K562 (cell line): ENCODE measurements around the gene VAMP8. TPM values are rescaled to one million over a fixed set of nuclear protein-coding genes. Genes with fewer than 3 reads are reported as not detected.

ENCODE experiments used
- ARID2 ChIP-seq: fragments of 450-650 bp; IDR thresholded peaks from 2 replicates; pipeline ENCODE4 v1.6.1; 2017; ENCODE audit warnings: antibody characterized with exemption, mild to moderate bottlenecking
- BCL6 ChIP-seq: fragments of 250-450 bp; sonication (Bioruptor Pico); IDR thresholded peaks from 2 replicates; pipeline ENCODE4 v1.4.0; 2020
- FOXK1 ChIP-seq: sonication (generic); formaldehyde crosslinking; IDR thresholded peaks from 2 replicates; pipeline ENCODE4 v1.8.0; 2022; ENCODE audit warnings: missing genetic modification reagents, mild to moderate bottlenecking, borderline replicate concordance
- GABPB1 ChIP-seq: sonication (generic); formaldehyde crosslinking; IDR thresholded peaks from 2 replicates; pipeline ENCODE4 v1.8.0; 2022; ENCODE audit warnings: mild to moderate bottlenecking, missing genetic modification reagents
- KDM5B ChIP-seq: fragments of 200-600 bp; sonication (generic); IDR thresholded peaks from 2 replicates; pipeline ENCODE4 v1.6.1; 2012; ENCODE audit warnings: low read depth, mild to moderate bottlenecking, moderate library complexity, low read length, control low read depth, inconsistent platforms; ENCODE audit not compliant: insufficient replicate concordance
- KHSRP ChIP-seq: fragments of 450-650 bp; IDR thresholded peaks from 2 replicates; pipeline ENCODE4 v1.6.1; 2017
- KLF10 ChIP-seq: fragments of 250-450 bp; sonication (Bioruptor Pico); IDR thresholded peaks from 2 replicates; pipeline ENCODE4 v1.6.1; 2021; ENCODE audit warnings: matching md5 sums
- L3MBTL2 ChIP-seq: fragments of 450-650 bp; IDR thresholded peaks from 2 replicates; pipeline ENCODE4 v1.6.1; 2016; ENCODE audit warnings: mild to moderate bottlenecking, moderate library complexity
- NCOA6 ChIP-seq: fragments of 450-650 bp; IDR thresholded peaks from 2 replicates; pipeline ENCODE4 v1.6.1; 2017; ENCODE audit warnings: mild to moderate bottlenecking
- PTTG1 ChIP-seq: fragments of 450-650 bp; IDR thresholded peaks from 2 replicates; pipeline ENCODE4 v1.6.1; 2016; ENCODE audit warnings: low read depth, mild to moderate bottlenecking, missing genetic modification characterization, missing compliant biosample characterization
- PURB ChIP-seq: sonication (generic); formaldehyde crosslinking; IDR thresholded peaks from 2 replicates; pipeline ENCODE4 v1.9.0; 2021; ENCODE audit warnings: low read depth, mild to moderate bottlenecking, missing genetic modification reagents
- SMC3 ChIP-seq: conservative IDR thresholded peaks from 2 replicates; pipeline ENCODE4 v1.6.1; 2011; ENCODE audit warnings: low read depth, low read length, improper control_type of control experiment; ENCODE audit not compliant: insufficient read depth
- U2AF2 ChIP-seq: fragments of 200-400 bp; formaldehyde crosslinking; optimal IDR thresholded peaks from 2 replicates; pipeline ENCODE3; 2017; ENCODE audit warnings: low read depth, mild to moderate bottlenecking, low read length
- ZFPM2 ChIP-seq: fragments of 250-450 bp; sonication (Bioruptor Pico); IDR thresholded peaks from 2 replicates; pipeline ENCODE4 v1.5.1; 2022; ENCODE audit warnings: mild to moderate bottlenecking
- ZNF140 ChIP-seq: fragments of 250-450 bp; sonication (Bioruptor Pico); IDR thresholded peaks from 2 replicates; pipeline ENCODE4 v1.8.0; 2021; ENCODE audit warnings: moderate library complexity, mild to moderate bottlenecking, inconsistent platforms
- ZNF586 ChIP-seq: fragments of 450-650 bp; formaldehyde crosslinking; conservative IDR thresholded peaks from 2 replicates; pipeline ENCODE4 v1.4.0; 2020; ENCODE audit warnings: mild to moderate bottlenecking, moderate library complexity
- polyA plus RNA-seq, 8 experiments: library from polyadenylated mRNA; depleted of rRNA in 4 of 8; stranded (reverse) in 5 of 8; unstranded in 3 of 8; fragments of >200 nt; fragmentation: Nextera tagmentation in 2 of 8; fragmentation: Illumina TruSeq in 1 of 8; extraction: Ambion mirVana in 2 of 8; extraction: Trizol in 1 of 8; gene quantifications; 2 replicates each; pipeline versions ENCODE4 v1.2.1 to v1.2.3, GENCODE V29; 2011 to 2014; ENCODE audit warnings: inconsistent platforms in 1 of 8, missing spikeins in 1 of 8
- total RNA-seq, 7 experiments: library from RNA; depleted of rRNA in 6 of 7; stranded (reverse); fragments of >200 nt in 6 of 7; fragmentation: Illumina TruSeq in 2 of 7; extraction: Trizol in 2 of 7; gene quantifications; 2 replicates each; pipeline versions ENCODE4 v1.2.1 to v1.2.3, GENCODE V29; 2011 to 2021; ENCODE audit warnings: low replicate concordance in 1 of 7
- TF ChIP-seq, protein P1 (sequence below): fragments of 200-800 bp; sonication (Bioruptor generic); IDR thresholded peaks from 2 replicates; pipeline ENCODE4 v1.6.1; 2016; ENCODE audit warnings: missing genetic modification characterization, missing compliant biosample characterization
- TF ChIP-seq, protein P2 (sequence below): fragments of 450-650 bp; IDR thresholded peaks from 2 replicates; pipeline ENCODE4 v1.7.1; 2018; ENCODE audit warnings: mild to moderate bottlenecking, low read depth; ENCODE audit not compliant: partially characterized antibody
- TF ChIP-seq, protein P3 (sequence below), 2 experiments: fragments of 200-800 bp in 1 of 2; sonication (Bioruptor generic) in 1 of 2; sonication (generic) in 1 of 2; formaldehyde crosslinking in 1 of 2; IDR thresholded peaks in 1 of 2; conservative IDR thresholded peaks in 1 of 2; 2 replicates each; pipeline versions ENCODE4 v1.5.0 to v1.6.1; 2016 to 2020; ENCODE audit warnings: missing compliant biosample characterization in 1 of 2, missing genetic modification characterization in 1 of 2, missing genetic modification reagents in 1 of 2

VAMP8 gene
- total and polyA plus RNA-seq, 9 of the 15 experiments (the other 6 are each of a cell fraction or from before 2014, with no cell fraction given) = 107 to 571 (median 248) TPM

DNA sequence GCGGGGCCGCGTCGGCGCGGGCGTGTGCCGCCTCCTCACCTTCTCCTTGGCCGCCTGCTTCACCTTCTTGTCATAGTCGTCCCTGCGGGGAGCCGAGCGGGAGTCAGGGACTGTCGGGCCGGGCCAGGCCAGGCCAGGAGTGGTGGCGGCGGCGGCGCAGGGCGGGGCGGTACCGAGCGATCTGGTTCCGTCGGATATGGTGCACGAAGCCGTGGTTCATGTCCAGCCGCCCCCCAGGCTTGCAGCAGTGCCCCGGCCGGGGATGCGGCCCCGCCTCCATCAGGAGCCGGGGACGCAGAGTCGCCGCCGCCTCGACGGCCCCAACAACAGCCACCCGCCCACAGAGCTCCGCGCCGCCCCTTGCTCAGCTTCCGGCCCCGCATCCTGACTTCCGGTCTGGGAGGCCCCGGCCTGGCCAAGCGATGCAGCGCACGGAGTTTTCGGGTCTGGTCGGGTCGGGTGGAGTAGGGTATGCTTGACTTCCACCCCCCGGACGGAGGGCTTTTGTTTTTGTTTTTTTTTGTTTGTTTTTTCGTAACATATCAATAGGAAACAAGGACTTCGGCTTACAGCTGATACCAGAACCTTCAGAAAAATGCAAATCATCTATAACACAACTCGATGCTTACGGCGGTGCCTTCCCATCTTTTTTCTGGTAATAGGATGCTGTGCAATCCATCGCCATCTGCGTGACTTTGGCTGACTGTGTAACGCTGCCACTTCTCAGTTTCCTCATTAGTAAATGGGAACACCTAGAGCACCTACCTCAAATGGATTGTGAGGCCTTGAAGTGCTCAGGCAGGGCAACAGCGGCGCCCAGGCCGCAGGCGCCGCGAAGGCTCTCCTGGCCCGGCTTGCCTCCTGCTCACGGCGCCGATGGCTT is 34.6 kb downstream of the VAMP8 start, which contains the start of gene C2orf68 (continued):
- TF ChIP-seq, protein P1, sequence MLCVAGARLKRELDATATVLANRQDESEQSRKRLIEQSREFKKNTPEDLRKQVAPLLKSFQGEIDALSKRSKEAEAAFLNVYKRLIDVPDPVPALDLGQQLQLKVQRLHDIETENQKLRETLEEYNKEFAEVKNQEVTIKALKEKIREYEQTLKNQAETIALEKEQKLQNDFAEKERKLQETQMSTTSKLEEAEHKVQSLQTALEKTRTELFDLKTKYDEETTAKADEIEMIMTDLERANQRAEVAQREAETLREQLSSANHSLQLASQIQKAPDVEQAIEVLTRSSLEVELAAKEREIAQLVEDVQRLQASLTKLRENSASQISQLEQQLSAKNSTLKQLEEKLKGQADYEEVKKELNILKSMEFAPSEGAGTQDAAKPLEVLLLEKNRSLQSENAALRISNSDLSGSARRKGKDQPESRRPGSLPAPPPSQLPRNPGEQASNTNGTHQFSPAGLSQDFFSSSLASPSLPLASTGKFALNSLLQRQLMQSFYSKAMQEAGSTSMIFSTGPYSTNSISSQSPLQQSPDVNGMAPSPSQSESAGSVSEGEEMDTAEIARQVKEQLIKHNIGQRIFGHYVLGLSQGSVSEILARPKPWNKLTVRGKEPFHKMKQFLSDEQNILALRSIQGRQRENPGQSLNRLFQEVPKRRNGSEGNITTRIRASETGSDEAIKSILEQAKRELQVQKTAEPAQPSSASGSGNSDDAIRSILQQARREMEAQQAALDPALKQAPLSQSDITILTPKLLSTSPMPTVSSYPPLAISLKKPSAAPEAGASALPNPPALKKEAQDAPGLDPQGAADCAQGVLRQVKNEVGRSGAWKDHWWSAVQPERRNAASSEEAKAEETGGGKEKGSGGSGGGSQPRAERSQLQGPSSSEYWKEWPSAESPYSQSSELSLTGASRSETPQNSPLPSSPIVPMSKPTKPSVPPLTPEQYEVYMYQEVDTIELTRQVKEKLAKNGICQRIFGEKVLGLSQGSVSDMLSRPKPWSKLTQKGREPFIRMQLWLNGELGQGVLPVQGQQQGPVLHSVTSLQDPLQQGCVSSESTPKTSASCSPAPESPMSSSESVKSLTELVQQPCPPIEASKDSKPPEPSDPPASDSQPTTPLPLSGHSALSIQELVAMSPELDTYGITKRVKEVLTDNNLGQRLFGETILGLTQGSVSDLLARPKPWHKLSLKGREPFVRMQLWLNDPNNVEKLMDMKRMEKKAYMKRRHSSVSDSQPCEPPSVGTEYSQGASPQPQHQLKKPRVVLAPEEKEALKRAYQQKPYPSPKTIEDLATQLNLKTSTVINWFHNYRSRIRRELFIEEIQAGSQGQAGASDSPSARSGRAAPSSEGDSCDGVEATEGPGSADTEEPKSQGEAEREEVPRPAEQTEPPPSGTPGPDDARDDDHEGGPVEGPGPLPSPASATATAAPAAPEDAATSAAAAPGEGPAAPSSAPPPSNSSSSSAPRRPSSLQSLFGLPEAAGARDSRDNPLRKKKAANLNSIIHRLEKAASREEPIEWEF (CRISPR knock-in tag) = no peak
- no peak for TF ChIP-seq ARID2
- TF ChIP-seq ZNF140 (CRISPR knock-in tag) = no peak
- TF ChIP-seq, protein P2, sequence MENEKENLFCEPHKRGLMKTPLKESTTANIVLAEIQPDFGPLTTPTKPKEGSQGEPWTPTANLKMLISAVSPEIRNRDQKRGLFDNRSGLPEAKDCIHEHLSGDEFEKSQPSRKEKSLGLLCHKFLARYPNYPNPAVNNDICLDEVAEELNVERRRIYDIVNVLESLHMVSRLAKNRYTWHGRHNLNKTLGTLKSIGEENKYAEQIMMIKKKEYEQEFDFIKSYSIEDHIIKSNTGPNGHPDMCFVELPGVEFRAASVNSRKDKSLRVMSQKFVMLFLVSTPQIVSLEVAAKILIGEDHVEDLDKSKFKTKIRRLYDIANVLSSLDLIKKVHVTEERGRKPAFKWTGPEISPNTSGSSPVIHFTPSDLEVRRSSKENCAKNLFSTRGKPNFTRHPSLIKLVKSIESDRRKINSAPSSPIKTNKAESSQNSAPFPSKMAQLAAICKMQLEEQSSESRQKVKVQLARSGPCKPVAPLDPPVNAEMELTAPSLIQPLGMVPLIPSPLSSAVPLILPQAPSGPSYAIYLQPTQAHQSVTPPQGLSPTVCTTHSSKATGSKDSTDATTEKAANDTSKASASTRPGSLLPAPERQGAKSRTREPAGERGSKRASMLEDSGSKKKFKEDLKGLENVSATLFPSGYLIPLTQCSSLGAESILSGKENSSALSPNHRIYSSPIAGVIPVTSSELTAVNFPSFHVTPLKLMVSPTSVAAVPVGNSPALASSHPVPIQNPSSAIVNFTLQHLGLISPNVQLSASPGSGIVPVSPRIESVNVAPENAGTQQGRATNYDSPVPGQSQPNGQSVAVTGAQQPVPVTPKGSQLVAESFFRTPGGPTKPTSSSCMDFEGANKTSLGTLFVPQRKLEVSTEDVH = no peak
- TF ChIP-seq NCOA6 = peak; percentile 90
- TF ChIP-seq GABPB1 (CRISPR knock-in tag) = peak; percentile 91
- 0 out of 2 replicates have a peak, but pooled peaks have one; percentile 2 for TF ChIP-seq SMC3
- TF ChIP-seq FOXK1 (CRISPR knock-in tag) = no peak
- TF ChIP-seq KLF10 (CRISPR knock-in tag) = no peak
- TF ChIP-seq KHSRP = no peak
- TF ChIP-seq PTTG1 (tag) = no peak
- no peak for TF ChIP-seq BCL6 (CRISPR knock-in tag)
- no peak for TF ChIP-seq ZNF586 (CRISPR knock-in tag)
- TF ChIP-seq, protein P3, sequence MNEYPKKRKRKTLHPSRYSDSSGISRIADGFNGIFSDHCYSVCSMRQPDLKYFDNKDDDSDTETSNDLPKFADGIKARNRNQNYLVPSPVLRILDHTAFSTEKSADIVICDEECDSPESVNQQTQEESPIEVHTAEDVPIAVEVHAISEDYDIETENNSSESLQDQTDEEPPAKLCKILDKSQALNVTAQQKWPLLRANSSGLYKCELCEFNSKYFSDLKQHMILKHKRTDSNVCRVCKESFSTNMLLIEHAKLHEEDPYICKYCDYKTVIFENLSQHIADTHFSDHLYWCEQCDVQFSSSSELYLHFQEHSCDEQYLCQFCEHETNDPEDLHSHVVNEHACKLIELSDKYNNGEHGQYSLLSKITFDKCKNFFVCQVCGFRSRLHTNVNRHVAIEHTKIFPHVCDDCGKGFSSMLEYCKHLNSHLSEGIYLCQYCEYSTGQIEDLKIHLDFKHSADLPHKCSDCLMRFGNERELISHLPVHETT (CRISPR knock-in tag; conservative IDR thresholded peaks at IDR 0.05 in 1 of 2, IDR thresholded peaks at IDR 0.05 in 1 of 2) = no peak; a peak in 1 of 4 replicates
- TF ChIP-seq U2AF2 = no peak
- peak; percentile 89 for TF ChIP-seq L3MBTL2
- peak; percentile 93 for TF ChIP-seq KDM5B
- no peak for TF ChIP-seq PURB
- no peak for TF ChIP-seq ZFPM2
